SU-DHL-6 (cell line): Measurements from ENCODE around the gene MBD5.

Source experiments
- H2AFZ ChIP-seq: fragments of 200-600 bp; sonication (generic); 2 replicates; pipeline ENCODE4 v1.6.1; 2014; ENCODE audit warnings: low read depth, mild to moderate bottlenecking, moderate library complexity, mixed read lengths, antibody characterized with exemption, low read length; ENCODE audit not compliant: severe bottlenecking
- H3F3A ChIP-seq: fragments of 200-600 bp; shearing (Covaris generic); 2 replicates; pipeline ENCODE4 v1.6.0; 2016; ENCODE audit warnings: antibody characterized with exemption, mild to moderate bottlenecking; ENCODE audit not compliant: insufficient read depth
- H3K27ac ChIP-seq: fragments of 200-600 bp; sonication (generic); 2 replicates; pipeline ENCODE4 v1.5.1; 2016; ENCODE audit warnings: low read depth, mild to moderate bottlenecking, low read length, moderate library complexity, mixed read lengths
- H3K27me3 ChIP-seq: fragments of 200-600 bp; sonication (generic), shearing (Covaris generic); 2 replicates; pipeline ENCODE4 v1.6.0; 2014; ENCODE audit warnings: mild to moderate bottlenecking, low read length
- H3K36me3 ChIP-seq: fragments of 200-600 bp; sonication (generic); 2 replicates; pipeline ENCODE4 v1.6.1; 2014; ENCODE audit warnings: mild to moderate bottlenecking, low read length, mixed read lengths
- H3K4me2 ChIP-seq: fragments of 300-600, 200-600 bp; shearing (Covaris generic), sonication (generic); 2 replicates; pipeline ENCODE4 v1.6.0; 2014; ENCODE audit warnings: low read length, low read depth, mild to moderate bottlenecking; ENCODE audit not compliant: poor library complexity, severe bottlenecking
- H3K4me3 ChIP-seq: fragments of 200-600 bp; sonication (generic); 2 replicates; pipeline ENCODE4 v1.5.1; 2014; ENCODE audit warnings: antibody characterized with exemption, low read length, mild to moderate bottlenecking, mixed read lengths; ENCODE audit not compliant: insufficient read depth, poor library complexity, severe bottlenecking
- H3K79me2 ChIP-seq: fragments of 200-600 bp; sonication (generic); 2 replicates; pipeline ENCODE4 v1.6.1; 2014; ENCODE audit warnings: mild to moderate bottlenecking, low read length, moderate library complexity; ENCODE audit not compliant: insufficient read depth
- H3K9ac ChIP-seq: fragments of 200-600 bp; sonication (generic); 2 replicates; pipeline ENCODE4 v1.7.0; 2014; ENCODE audit warnings: mild to moderate bottlenecking, low read length
- H3K9me2 ChIP-seq: fragments of 200-600 bp; sonication (generic); replicated peaks from 2 replicates; pipeline ENCODE4 v1.6.1; 2014; ENCODE audit warnings: low read length; ENCODE audit not compliant: insufficient read depth
- H3K9me3 ChIP-seq: fragments of 200-600 bp; sonication (generic); 2 replicates; pipeline ENCODE4 v1.6.1; 2014; ENCODE audit warnings: low read length, mixed read lengths; ENCODE audit not compliant: insufficient read depth
- H4K20me1 ChIP-seq: fragments of 200-600 bp; sonication (generic); 2 replicates; pipeline ENCODE4 v1.6.1; 2014; ENCODE audit warnings: low read depth, mild to moderate bottlenecking, antibody characterized with exemption, low read length, moderate library complexity, mixed read lengths
- EZH2phosphoT487 ChIP-seq: fragments of 200-600 bp; sonication (generic), shearing (Covaris generic); conservative IDR thresholded peaks from 2 replicates; pipeline ENCODE4 v1.6.1; 2018; ENCODE audit warnings: mild to moderate bottlenecking, antibody characterized with exemption, low read length, moderate library complexity, mixed read lengths
- TF ChIP-seq, protein P1 (sequence below): fragments of 200-600 bp; sonication (generic); IDR thresholded peaks from one replicate; pipeline ENCODE4 v1.5.1; 2017; ENCODE audit warnings: antibody characterized with exemption, mild to moderate bottlenecking, low read length, moderate library complexity; ENCODE audit not compliant: insufficient read depth, poor library complexity, severe bottlenecking

MBD5 gene

DNA sequence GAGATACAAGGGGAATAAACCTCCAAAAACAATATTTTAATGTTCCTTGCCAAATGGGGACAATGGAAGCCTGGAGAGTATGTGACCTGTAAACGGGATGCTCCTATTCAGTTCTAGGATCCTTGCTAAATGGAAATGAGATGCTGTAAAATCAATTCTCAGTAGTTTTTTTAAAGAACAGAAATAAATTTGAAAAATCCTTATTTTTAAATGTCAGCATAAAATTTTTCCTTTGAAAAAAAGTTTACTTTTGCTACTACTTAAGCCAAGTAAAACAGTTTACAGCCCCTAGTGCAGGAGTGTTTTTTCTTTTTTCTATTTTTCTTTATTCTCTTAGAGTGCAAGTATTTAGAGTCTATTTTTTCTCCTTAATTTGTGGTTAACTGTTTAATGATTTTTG, 158.8 kb downstream of the MBD5 start:
- Histone ChIP-seq H4K20me1 (no peaks in the 10 kb centered on the region), H2AFZ (no peak overlapping the region), H3K9ac (no peak overlapping the region)

DNA sequence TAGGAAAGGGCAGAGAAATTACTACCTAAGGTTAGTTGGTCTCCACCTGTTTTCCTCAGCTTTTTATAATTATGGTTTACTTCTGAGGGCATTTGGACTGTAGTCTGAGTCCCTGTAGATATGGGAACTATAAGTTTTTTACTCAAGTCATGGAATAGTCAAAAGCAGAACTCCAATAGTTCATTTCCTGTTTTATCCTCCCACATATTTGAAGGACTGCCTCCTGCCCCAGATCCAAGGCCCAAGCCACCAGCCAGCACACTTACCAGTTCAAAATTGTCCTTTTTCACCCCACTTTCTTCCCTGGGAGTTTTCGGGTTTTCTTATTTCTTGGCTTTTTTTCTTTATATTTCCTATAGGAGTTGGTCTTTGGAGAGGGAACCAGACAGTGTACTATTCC, 164.1 kb downstream of the MBD5 start:
- Histone ChIP-seq H3F3A (no peaks in the 10 kb centered on the region), H3K4me3 (no peak overlapping the region), H3K9me2 (no peaks in the 10 kb centered on the region), H3K27ac (no peak overlapping the region), H3K9ac (no peak overlapping the region), H3K36me3 (no peaks in the 10 kb centered on the region), H3K9me3 (no peaks in the 10 kb centered on the region), H3K27me3 (no peaks in the 10 kb centered on the region), H4K20me1 (no peaks in the 10 kb centered on the region), H2AFZ (no peak overlapping the region), H3K4me2 (no peak overlapping the region), H3K79me2 (no peaks in the 10 kb centered on the region)
- TF ChIP-seq, protein P1, sequence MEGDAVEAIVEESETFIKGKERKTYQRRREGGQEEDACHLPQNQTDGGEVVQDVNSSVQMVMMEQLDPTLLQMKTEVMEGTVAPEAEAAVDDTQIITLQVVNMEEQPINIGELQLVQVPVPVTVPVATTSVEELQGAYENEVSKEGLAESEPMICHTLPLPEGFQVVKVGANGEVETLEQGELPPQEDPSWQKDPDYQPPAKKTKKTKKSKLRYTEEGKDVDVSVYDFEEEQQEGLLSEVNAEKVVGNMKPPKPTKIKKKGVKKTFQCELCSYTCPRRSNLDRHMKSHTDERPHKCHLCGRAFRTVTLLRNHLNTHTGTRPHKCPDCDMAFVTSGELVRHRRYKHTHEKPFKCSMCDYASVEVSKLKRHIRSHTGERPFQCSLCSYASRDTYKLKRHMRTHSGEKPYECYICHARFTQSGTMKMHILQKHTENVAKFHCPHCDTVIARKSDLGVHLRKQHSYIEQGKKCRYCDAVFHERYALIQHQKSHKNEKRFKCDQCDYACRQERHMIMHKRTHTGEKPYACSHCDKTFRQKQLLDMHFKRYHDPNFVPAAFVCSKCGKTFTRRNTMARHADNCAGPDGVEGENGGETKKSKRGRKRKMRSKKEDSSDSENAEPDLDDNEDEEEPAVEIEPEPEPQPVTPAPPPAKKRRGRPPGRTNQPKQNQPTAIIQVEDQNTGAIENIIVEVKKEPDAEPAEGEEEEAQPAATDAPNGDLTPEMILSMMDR: no peak
- TF ChIP-seq EZH2phosphoT487: no peak

More for the DNA sequence above, 158.8 kb downstream of the MBD5 start:
- Histone ChIP-seq H3K4me3 (no peak overlapping the region), H3K9me3 (no peaks in the 10 kb centered on the region), H3K4me2 (no peak overlapping the region), H3F3A (no peaks in the 10 kb centered on the region), H3K27me3 (no peaks in the 10 kb centered on the region), H3K79me2 (no peaks in the 10 kb centered on the region), H3K9me2 (no peaks in the 10 kb centered on the region), H3K27ac (no peak overlapping the region), H3K36me3 (no peaks in the 10 kb centered on the region)
- TF ChIP-seq, protein P1: no peak
- no peak for TF ChIP-seq EZH2phosphoT487

- Histone ChIP-seq H3F3A (no peaks in the 10 kb centered on the region), H3K9me2 (no peaks in the 10 kb centered on the region), H3K27ac (no peak overlapping the region), H3K9me3 (no peaks in the 10 kb centered on the region), H3K27me3 (no peaks in the 10 kb centered on the region), H3K4me3 (no peak overlapping the region), H2AFZ (no peak overlapping the region), H3K9ac (no peak overlapping the region), H4K20me1 (no peaks in the 10 kb centered on the region), H3K4me2 (no peak overlapping the region), H3K36me3 (no peaks in the 10 kb centered on the region), H3K79me2 (no peaks in the 10 kb centered on the region)
- TF ChIP-seq EZH2phosphoT487: no peak
Observed at GRCh38 chr2:148194882-148195281, 174.0 kb downstream of the MBD5 start.

DNA sequence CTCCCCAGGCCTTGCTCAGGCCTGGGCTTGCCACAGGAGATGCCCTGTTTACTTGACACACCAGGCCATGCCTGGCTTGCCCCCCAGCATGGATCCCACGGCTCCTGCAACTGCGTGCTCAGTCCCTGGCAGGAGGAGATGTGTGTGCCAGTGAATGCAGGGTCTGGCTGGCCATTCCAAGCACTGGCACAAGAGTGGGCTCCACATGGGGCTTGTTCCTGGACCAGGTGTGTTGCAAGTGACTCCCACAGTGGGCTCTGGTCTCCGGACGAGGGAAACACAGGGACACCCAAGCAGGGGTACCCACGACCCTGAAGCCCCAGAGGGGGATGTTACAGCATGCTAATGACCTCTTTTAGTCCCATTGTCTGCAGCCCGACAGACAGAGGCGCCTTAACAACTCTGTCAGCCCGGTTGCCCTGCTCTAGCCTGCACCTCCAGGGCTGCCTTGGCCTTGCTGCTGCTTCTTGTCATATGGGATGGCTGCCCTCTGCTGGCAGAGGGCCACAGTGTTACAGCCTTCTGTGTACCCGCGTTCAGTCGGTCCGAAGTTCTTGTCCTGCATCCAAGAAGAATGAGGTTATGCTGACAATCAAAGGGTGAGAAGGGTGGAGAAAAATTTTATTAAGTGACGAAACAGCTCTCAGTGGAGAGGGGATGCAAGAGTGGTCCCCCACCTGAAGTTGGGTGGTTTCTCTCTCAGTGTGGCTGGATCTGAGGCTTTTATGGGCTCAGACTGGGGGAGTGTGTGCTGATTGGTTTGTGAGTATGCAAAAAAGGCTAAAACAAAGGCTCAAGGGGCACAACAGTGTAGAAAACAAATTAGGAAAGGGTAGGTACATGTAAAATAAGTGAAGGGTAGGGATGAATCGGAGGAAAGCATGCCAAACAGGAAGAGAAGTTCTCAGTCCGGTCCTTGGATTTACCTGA, 180.4 kb downstream of the MBD5 start:
- no peak overlapping the region for H3K4me3 ChIP-seq
- no peak overlapping the region for H3K27ac ChIP-seq
- no peaks in the 10 kb centered on the region for H3K9me2 ChIP-seq
- no peak overlapping the region for H2AFZ ChIP-seq
- no peak overlapping the region for H3K9ac ChIP-seq
- H3K79me2 ChIP-seq: no peaks in the 10 kb centered on the region
- H3K36me3 ChIP-seq: no peaks in the 10 kb centered on the region
- no peaks in the 10 kb centered on the region for H4K20me1 ChIP-seq
- no peak overlapping the region for H3K4me2 ChIP-seq
- H3K27me3 ChIP-seq: no peaks in the 10 kb centered on the region
- TF ChIP-seq EZH2phosphoT487: no peak
- TF ChIP-seq, protein P1: no peak
- no peaks in the 10 kb centered on the region for H3K9me3 ChIP-seq
- H3F3A ChIP-seq: no peaks in the 10 kb centered on the region
